Measurements from ENCODE around the gene PGK2. TPM values are rescaled to one million over a fixed set of nuclear protein-coding genes. Genes with fewer than 3 reads are reported as not detected.
A peak's percentile ranks its signal among the peaks of the same experiment; 100 is the strongest.
"Not testable (repeated sequence)": the region's sequence is repeated elsewhere in the genome, so short reads cannot be mapped to it uniquely, and the experiment has no call there.

Gene PGK2
- total RNA-seq, result not detected

- DNase-seq (ENCODE audit: low spot score) (no peak), ATAC-seq (no peak)
These were observed at the start of gene PGK2 for GRCh38 chr6:49787176-49787575. Gene PGK2 (minus strand): TSS chr6:49787285. CDS start chr6:49787187, 98 bp downstream.

GRCh38 chr6:49835140-49835539 lies 48.1 kb upstream of the PGK2 start:
- ATAC-seq (no peak), DNase-seq (ENCODE audit: low spot score) (no peak)

GRCh38 chr6:49833386-49833785 lies 46.3 kb upstream of the PGK2 start:
- ATAC-seq, result no peak
- no peak for DNase-seq (ENCODE audit: low spot score)

DNA sequence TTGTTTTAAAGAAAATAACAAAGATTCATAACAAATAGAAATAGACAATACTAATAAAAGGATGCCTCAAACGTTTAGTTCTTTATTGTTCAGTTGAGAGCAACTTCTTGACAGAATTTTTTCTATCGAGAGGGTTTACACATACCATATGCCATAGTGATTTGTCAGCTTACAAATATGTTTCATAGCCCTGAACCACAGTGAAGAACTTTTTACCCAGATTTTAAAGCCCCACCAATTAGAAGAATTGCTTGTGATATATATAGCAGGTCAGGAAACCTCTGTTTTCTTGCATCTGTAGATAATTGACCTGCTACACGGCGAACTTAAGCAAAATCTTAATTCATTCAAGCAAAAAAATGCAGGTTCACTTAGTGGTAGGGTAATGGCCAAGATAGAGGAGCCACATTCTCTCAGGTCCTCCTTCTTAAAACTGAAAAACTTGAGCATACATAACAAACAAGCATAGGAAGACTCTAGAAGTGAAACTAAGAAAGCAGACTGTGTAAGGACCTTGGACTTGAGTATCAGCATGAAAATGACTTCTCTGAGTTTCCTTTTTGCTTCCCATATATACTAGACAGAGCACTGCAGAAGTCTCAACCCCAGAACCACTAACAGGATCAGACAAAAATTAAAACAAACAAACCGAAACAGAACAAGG lies 39.8 kb upstream of the PGK2 start:
- ATAC-seq, result no peak

GRCh38 chr6:49815166-49815565 lies 28.1 kb upstream of the PGK2 start:
- DNase-seq (ENCODE audit: low spot score) (no peak), ATAC-seq (no peak)

More for the DNA sequence above, 39.8 kb upstream of the PGK2 start:
- no peak for DNase-seq (ENCODE audit: low spot score)

- ATAC-seq (no peak), DNase-seq (ENCODE audit: low spot score) (no peak)
These were observed 26.2 kb upstream of the PGK2 start for GRCh38 chr6:49813248-49813647.

DNA sequence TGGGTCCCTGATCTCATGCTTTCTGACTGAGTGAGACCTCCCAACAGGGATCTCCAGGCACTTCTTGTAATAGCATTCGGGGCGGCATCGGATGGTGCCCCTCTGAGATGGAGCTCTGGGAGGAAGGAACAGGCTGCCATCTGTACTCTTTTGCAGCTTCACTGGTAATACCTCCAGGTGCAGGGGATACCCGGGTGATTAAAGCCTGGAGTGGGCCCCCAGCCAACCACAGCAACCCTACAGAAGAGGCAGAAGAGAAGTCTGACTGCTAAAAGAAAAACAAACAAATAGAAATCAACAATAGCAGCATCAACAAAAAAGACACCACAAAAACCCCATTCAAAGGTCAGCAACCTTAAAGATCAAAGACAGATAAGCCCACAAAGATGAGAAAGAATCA lies 19.1 kb upstream of the PGK2 start:
- no peak for DNase-seq (ENCODE audit: low spot score)
- no peak for ATAC-seq

GRCh38 chr6:49805246-49805645 lies 18.2 kb upstream of the PGK2 start:
- DNase-seq (ENCODE audit: low spot score), result no peak
- ATAC-seq, result no peak

- ATAC-seq, result no peak
These were observed 14.4 kb upstream of the PGK2 start for GRCh38 chr6:49801525-49801924.

GRCh38 chr6:49799090-49799489 lies 12.0 kb upstream of the PGK2 start:
- ATAC-seq, result no peak
- no peak for DNase-seq (ENCODE audit: low spot score)

More at GRCh38 chr6:49801525-49801924, 14.4 kb upstream of the PGK2 start:
- DNase-seq (ENCODE audit: low spot score), result no peak

DNA sequence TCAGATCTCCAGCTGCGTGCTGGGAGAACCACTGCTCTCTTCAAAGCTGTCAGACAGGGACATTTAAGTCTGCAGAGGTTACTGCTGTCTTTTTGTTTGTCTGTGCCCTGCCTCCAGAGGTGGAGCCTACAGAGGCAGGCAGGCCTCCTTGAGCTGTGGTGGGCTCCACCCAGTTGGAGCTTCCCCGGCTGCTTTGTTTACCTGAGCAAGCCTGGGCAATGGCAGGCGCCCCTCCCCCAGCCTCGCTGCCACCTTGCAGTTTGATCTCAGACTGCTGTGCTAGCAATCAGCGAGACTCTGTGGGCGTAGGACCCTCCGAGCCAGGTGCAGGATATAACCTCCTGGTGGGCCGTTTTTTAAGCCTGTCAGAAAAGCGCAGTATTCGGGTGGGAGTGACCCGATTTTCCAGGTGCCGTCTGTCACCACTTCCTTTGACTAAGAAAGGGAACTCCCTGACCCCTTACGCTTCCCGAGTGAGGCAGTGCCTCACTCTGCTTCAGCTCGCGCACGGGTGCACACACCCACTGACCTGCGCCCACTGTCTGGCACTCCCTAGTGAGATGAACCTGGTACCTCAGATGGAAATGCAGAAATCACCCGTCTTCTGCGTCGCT lies 9.9 kb upstream of the PGK2 start:
- not testable (repeated sequence) for DNase-seq (ENCODE audit: low spot score); ATAC-seq

DNA sequence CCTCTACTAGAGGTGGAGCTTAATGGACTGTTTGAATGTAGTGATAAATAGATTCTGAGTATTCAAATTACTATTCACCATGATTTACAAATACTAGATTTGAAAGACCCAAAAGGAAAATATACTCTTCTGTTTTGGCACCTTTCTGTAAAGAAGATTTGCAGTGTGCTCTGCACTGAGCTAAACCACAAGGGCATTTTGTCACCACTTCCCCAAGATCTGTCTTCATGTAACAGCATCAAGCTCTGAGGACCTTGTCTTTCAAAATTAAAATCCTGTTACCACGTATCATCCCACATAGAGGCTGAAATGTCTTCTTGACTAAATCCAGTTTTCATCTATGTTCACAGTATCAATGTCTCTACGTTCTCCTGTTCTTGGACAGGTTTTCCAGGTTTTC lies 3.3 kb upstream of the PGK2 start:
- ATAC-seq (no peak), DNase-seq (ENCODE audit: low spot score) (no peak)

DNA sequence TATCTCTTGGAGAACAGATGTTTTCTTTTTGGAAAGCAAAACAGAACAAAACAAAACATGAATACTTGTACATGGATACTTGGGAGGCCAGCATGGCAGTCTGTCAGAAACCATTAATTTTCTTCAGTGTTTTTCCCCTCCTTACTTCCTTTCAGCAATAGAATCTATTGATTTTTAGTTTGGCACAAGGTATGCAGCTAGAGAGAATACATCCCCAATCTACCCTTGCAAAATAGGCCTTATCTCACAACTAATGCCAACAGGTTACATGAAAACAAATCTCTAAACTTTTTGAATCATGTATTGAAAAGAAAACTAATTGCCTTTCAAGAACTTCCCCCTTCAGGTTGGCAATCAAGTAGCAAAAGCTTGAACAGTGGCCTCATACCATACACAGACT lies 2.8 kb downstream of the PGK2 start:
- peak; percentile 65 for ATAC-seq
- DNase-seq (ENCODE audit: low spot score), result no peak

DNA sequence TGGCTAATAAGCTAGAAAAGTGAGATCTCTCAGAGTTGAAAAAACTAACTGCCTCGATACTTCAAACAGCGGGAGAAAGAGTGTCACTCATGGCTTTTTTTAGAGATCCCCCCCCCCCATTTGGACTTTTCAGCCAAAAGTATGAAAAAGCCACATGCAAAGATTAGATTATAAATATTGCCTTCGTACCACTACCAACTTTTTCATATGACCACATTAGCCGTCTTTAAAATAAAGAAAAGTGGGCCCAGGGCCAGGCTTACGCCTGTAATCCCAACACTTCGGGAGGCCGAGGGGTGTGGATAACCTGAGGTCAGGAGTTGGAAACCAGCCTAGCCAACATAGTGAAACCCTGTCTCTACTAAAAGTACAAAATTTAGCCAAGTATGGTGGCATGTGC lies 4.4 kb downstream of the PGK2 start:
- DNase-seq (ENCODE audit: low spot score) (no peak), ATAC-seq (no peak)

GRCh38 chr6:49782293-49782692 lies 4.8 kb downstream of the PGK2 start:
- no peak for DNase-seq (ENCODE audit: low spot score)
- ATAC-seq, result no peak

- DNase-seq (ENCODE audit: low spot score) (no peak), ATAC-seq (no peak)
These were observed 10.6 kb downstream of the PGK2 start for GRCh38 chr6:49776444-49776843.

GRCh38 chr6:49775043-49775442 lies 12.0 kb downstream of the PGK2 start:
- no peak for ATAC-seq
- DNase-seq (ENCODE audit: low spot score), result no peak

DNA sequence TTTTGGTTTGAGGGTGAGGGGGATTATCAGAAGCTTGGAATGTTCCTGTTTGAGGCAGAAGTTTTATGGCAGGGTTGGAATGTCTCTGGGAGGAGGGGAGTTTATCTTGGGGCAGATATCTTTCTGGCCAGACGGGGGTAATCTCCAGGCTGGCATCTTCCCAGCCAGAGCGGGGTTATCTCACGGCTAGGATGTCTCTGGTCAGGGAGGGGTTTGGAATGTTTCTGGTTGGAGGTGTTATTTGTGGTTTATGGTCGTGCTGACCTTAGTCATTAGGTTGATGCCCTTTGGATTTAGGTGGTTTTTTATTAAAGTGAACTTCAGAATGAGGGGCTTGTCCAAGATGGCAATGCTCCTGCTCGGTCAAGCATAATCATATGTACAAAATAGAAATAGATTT lies 14.8 kb downstream of the PGK2 start:
- no peak for ATAC-seq

GRCh38 chr6:49766762-49767161 lies 20.3 kb downstream of the PGK2 start:
- peak; percentile 60 for DNase-seq (ENCODE audit: low spot score)
- peak; percentile 91 for ATAC-seq

More for the DNA sequence above, 14.8 kb downstream of the PGK2 start:
- no peak for DNase-seq (ENCODE audit: low spot score)

DNA sequence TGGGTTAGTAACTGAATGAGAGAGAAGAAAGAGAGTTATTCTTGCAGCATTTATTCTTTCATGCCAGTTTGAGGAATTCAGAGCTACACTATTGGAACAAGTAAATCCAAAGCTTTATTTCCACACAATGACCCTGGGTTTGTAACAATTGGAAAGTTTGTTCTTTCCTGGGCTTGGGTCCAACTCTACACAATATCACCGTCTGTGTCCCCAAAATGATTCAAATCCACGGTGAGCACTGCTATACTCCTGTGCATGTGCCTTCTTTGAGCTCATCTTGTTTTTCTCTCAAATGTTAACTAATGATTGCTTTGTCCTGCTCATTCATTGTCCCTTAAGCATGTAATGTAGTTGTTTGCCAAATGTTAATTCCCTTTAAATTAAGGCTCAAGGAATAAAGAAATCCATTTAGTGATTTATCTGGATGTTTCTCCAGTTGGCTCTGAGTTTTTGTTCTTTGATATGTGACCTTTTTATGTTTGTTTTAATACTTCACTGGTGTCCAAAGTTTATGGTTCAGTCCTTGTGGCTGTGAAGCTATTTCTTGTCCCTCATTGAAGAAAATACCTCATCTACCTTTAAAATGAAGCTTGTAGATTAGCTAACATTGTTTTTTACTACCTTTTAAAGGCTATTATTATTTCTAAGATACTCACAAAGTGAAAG lies 22.4 kb downstream of the PGK2 start:
- peak; percentile 75 for ATAC-seq

GRCh38 chr6:49744259-49744658 lies 42.8 kb downstream of the PGK2 start, which contains the start of gene CRISP3:
Gene CRISP3 (minus strand): TSS chr6:49744388. CDS start chr6:49744367, 21 bp downstream.
- no peak for ATAC-seq
- DNase-seq (ENCODE audit: low spot score), result no peak

More for the DNA sequence above, 22.4 kb downstream of the PGK2 start:
- no peak for DNase-seq (ENCODE audit: low spot score)

GRCh38 chr6:49743429-49743828 lies 43.7 kb downstream of the PGK2 start:
- DNase-seq (ENCODE audit: low spot score) (no peak), ATAC-seq (no peak)
